MM.1S (cell line): ENCODE measurements around the gene ELK1.

Experiments
- EZH2 ChIP-seq: fragments of 300-600 bp; sonication (generic); optimal IDR thresholded peaks from 2 replicates; pipeline ENCODE3; 2017; ENCODE audit warnings: low read depth, mild to moderate bottlenecking, antibody characterized with exemption, low read length, mixed read lengths
- EZH2phosphoT487 ChIP-seq: fragments of 300-600 bp; sonication (generic); IDR thresholded peaks from 2 replicates; pipeline ENCODE4 v1.6.1; 2018; ENCODE audit warnings: antibody characterized with exemption, low read length
- TF ChIP-seq, protein P1 (sequence below): fragments of 300-600 bp; sonication (generic); IDR thresholded peaks from 2 replicates; pipeline ENCODE4 v1.5.1; 2016; ENCODE audit warnings: antibody characterized with exemption, low read length, mixed read lengths

DNA sequence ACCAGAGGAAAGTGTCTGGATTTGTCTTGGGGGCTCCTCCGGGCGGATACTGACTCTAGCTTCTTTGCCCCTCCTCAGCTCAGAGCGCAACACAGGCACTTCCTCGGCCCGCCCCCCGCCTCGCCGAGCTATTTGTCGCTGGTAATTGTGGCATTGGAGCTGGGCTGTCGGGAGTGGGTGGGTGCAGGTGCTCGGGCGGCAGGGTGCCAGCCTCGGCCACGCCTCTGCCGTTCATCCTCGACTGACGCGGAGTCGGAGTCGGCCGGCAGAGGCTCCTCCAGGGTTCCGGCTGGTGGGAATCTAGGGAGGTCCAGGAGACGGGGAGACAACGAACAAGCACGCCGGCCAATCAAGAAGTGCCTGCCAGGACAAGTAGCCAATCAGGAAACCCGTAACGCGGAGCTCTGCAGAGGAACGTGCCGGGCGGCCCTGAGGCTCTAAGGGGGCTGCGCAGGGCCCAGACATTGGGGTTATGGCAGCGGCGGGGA is 26.8 kb downstream of the ELK1 start:
- TF ChIP-seq EZH2, result no peak
- no peak for TF ChIP-seq EZH2phosphoT487
- TF ChIP-seq, protein P1, sequence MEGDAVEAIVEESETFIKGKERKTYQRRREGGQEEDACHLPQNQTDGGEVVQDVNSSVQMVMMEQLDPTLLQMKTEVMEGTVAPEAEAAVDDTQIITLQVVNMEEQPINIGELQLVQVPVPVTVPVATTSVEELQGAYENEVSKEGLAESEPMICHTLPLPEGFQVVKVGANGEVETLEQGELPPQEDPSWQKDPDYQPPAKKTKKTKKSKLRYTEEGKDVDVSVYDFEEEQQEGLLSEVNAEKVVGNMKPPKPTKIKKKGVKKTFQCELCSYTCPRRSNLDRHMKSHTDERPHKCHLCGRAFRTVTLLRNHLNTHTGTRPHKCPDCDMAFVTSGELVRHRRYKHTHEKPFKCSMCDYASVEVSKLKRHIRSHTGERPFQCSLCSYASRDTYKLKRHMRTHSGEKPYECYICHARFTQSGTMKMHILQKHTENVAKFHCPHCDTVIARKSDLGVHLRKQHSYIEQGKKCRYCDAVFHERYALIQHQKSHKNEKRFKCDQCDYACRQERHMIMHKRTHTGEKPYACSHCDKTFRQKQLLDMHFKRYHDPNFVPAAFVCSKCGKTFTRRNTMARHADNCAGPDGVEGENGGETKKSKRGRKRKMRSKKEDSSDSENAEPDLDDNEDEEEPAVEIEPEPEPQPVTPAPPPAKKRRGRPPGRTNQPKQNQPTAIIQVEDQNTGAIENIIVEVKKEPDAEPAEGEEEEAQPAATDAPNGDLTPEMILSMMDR, result no peak
